NOMO-1 (cell line): ENCODE results near the gene TTC23L.
"Not testable (repeated sequence)": the region's sequence is repeated elsewhere in the genome, so short reads cannot be mapped to it uniquely, and the experiment has no call there.

Experiments
- DNase-seq, 2 experiments: peaks; one replicate each; lab custom pipeline; 2025; ENCODE audit not compliant: unreplicated experiment in 2 of 2; lab: John Stamatoyannopoulos, UW

TTC23L gene, protein sequence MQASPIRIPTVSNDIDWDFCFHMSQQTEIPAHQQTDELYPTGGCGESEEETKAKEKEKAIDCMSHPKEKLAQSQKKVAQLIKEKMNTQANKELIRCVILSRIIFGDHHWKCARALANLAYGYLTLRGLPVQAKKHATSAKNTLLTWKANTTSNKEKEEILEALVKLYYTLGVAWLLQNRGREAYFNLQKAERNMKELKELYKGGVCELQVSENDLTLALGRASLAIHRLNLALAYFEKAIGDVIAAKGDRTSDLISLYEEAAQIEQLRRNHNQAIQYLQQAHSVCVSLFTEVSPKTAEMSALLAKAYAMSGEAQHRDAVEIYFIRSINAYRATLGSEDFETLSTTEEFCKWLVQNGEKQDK

DNA sequence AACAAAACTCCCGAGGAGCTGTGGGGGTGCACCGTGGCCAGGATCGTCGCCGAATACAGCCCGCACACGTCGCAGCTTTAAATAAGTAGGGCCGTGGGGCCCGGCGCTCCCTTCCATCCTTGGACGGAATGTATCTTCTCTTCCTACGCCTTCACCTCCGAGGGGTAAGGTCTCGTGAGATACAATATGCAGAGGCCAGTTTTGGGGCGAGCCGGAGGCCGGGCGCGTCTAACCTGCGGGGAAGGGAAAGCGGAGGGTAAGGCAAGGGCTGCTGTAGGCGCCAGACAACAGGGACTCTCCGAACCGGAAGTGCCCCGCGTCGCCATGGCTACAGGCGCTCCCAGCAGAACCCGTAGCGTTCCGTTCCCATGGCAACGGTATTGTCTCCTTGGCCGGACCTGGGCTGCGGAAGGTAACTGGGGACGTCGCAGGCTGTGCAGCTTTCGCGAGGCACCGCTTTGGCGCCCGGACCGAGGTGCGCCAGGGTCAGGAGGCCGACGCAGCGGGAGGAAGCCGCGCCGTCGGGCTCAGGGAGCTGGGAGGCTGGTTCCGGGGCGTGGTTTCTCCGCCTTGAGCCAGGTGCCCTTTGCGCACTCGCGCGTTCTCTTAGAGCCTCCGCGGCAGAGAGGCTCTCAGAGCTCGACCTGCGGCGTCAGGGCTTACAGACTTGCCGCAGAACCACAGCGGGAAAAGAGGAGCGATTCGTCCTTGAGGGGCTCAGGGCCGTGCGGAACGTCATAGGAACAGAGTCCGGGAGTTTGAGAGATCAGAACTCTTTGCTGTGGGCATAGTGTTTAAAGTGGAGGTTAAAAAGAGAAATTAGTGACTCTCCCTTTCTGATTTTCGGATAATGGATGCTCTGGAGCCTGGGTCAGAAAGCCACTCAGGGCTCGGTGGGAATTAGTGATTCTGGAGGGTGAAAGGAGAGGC lies at the start of gene TTC23L:
TSS of gene TTC23L (plus strand) at position 380 of the 930 bp plus-strand sequence. CDS start 1,508 bp downstream, outside the sequence.
- peak; percentile 93 to 98 for DNase-seq

DNA sequence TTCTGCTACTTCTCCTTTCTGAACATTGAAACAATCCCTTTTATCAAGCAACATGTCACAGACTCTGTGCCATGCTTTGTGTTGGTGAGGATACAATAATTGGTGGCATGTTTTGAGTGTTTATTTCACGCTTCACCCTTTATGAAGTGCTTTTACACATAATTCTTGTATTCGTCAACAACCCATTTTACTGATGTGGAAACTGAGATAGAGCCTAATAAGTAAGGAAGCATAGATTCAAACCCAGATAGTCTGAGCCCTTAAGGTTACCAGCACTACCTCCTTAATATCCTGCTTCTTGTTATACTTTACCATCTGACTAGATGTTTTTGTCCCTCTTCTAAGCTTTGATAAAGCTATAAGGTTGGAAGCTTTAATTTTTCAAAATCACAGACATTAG lies 49.3 kb upstream of the TTC23L start:
- DNase-seq = no peak

DNA sequence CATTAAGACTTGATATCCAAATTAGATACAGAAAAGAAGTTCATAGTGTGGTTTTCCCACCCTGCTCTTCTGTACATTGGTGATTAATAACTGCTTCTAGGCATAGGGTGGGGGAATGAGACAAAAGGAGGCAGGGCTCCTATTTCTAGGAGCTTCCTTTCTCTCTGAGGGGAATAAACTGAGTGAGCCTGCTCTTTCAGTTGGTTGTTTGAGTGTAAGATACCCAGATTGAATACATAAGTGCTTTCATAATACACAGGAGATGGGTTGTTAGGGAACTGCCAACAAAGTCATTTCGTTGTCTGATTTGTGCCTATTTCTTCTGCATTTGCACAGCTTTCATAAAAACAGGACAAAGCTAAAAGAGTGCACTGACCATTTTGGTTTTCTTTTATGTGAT lies 48.9 kb upstream of the TTC23L start:
- peak; percentile 8 to 12 for DNase-seq

DNA sequence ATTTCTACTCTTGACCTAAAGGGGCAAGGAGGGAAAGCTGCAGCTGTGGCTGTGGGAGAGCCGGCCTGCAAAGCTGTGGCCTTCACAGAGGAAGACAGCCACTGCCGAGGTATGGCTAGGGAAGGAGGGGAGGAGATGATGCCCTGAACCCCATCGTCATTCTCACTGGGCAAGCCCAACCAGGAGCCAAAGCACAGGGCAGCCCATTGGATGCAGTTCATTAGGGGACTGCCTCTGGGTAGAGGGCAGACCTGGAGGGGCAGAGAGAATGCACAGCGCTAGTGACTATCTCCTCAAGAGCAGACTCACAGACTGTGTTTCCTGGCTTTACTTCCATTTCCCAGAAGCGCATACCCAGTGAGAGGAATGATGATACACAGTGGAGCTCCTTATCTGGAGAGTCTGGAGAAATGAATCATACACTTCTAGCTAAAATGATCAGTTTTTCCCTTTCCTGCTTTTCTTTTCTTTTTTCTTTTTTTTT lies 47.2 kb upstream of the TTC23L start:
- DNase-seq = no peak

DNA sequence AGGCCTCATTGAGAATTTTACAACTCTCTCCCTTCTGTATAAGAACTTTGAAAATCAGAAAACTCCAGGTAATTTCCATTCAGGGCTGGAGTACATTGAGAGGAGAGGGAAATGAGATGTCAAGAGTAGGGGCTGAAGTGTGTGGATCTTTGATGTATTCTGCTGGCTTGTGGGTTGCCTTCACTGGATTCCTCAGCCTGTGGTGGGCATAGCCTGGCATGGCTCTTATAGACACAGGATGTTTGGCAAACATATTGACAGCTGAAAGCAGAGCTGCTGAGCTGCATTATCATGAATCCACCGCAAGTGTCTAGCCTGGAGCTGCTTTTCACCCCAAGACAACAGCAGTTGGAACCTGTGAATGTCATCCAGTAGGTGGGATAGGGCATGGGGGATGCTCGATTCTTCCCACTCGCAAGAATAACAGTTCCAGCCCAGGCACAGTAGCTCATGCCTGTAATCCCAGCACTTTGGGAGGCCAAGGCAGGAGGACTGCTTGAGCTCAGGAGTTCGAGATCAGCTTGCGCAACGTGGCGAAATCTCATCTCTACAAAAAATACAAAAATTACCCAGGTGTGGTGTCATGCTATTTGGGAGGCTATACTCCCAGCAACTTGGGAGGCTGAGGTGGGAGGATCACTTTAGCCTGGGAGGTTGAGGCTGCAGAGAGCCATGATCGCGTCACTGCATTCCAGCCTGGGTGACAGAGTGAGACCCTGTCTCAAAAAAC lies 36.0 kb upstream of the TTC23L start:
- DNase-seq = no peak

DNA sequence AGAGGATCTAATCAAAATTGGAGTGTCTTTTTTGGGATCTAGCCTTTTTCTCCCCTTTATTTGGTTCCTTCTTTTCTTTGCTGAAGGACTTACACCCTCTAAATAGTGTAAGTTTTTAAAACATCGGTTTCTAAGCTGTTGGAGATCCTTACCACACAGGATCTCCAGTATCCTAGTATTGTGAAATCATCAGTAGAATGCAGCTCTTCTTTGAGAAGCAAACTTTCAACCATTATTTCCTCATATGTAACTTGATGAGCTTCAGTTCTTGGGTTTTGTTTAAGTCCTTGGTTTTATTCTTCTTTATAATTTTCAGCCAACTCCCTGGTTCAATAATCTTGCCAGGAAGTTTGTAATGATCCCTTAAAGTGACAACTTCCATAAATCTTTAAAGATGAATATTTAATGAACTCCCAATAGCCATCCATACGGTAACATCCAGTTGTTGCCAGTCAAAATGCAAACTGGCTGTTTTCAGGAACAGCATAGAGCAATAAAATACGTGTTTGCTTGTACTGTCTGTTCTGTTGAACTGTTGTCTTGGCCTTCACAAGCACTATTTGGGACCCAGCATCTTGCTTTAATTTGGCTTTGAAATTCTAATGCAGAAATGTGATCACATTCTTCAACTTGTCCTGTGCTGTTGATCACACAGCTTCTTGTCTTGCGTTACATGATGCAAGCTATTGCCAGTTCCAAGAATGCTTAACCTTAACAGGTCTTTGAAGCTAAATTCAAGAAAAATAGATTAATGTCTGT lies 34.8 kb upstream of the TTC23L start:
- peak; percentile 20 to 45 for DNase-seq

DNA sequence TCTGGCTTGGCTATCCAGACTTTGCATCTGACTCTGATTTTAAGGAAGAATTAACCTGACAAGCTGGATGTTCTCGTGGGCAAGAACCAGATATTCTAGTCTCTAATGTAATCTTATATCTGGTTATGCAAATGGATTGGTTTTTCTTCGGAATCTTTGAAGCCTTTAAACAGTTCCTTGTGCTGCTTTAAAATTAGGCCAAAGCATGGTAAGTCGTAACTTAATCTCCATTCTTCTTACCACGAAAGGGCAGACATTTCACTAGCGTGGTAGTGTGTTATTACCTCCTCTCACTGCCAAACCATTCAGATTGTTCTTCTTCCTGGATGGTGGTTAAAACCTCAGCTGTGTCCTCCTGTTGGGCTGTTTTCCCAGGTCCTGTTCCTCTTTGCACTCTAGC lies 34.1 kb upstream of the TTC23L start:
- DNase-seq = no peak

DNA sequence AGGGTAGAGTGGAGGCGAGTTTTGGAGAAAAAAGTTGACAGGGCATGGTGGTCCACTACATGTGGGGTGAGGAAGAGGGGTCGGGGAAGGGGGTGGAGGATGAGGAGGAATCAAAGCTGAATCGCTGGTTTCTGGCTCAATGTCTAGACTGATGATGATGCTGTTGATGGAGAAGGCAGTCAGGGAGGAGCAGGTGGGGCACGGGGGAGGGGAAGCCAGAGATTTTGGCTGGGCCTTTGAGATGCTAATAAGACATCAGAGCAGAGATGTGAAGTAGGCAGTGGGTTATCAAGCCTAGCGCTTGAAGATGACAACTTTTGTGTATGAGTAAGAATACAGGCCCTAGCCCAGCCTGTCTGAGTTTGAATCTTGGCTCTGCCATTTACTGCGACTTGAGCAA lies 32.4 kb upstream of the TTC23L start:
- DNase-seq = no peak

DNA sequence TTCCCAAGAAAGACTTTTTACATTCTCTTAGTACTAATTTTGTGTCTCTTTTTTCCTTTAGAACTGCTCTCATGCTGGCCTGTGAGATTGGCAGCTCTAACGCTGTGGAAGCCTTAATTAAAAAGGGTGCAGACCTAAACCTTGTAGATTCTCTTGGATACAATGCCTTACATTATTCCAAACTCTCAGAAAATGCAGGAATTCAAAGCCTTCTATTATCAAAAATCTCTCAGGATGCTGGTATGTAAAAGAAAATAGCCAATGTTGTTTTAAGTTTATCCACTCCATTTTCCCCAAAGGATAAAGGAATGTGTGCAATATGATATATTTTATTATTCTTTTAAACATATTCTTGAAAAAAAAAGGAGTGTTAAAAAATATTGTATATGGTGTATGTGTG lies 27.3 kb upstream of the TTC23L start:
- DNase-seq = no peak

DNA sequence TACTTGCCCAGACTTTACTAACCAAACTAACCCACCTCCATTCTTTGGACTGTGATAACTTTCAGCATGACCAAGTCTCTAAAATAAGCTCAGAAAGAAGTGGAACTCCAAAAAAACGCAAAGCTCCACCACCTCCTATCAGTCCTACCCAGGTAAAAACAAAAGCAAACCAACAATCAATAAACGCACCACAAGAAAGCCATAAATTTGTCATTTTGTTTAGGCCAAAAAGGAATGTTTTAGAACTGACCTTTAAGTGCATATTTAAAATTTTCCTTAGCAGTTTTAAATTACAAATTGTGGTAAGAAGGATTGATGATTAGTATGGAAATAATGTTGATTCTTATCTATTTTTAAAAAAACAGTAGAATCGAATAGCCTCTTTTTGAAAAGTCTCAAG lies 25.5 kb upstream of the TTC23L start:
- no peak for DNase-seq

DNA sequence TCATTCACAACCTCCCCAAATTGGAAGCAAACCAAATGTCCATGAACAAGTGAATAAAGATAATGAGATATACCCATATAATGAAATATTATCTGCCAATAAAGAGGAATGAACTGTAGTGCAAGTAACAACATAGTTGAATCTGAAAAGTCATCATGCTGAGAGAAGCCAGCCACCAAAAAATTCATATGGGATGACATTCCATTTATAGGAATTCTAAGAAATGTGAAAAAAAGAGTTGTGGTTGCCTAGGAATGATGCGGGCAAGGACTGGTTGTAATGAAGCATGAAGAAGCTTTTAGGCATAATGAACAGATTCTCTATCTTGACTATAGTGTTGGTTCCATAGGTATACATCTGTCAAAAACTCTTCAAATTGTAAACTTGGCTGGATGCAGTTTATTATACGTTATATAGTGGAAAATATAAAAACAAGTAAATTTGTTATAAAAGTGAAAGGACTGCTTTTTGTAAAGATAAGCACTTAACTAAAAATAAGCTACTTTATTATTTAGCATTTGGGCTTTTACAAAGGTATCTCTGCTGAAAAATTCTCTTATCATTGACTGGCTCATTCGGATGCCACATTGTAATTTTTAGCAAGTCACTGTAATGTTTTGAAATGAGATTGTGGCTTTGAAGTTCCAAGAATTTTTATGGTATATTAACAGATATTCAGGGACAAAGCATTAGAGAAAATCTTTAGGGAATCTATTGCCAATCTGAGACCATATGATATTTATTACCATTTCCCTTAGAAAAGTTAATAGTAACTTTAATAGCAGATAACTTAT lies 21.2 kb upstream of the TTC23L start:
- no peak for DNase-seq

DNA sequence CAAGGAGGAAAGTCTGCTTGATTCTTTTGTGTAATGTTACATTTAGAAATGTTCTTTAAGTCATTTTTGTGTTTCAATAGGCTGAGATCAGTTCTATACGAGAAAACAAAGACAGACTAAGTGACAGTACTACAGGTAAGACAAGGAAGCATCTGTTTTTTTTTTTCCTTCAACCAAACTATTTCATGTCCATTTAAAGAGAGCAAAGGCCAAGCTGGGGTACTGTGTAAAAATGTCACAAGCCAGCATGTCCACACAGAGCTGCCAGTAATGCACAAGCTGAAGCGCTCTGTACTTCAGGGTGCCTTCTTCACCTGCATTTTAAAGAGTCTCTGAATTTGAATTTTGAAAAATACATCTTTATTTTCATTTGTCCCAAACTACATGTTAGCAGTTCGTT lies 20.2 kb upstream of the TTC23L start:
- DNase-seq = no peak

DNA sequence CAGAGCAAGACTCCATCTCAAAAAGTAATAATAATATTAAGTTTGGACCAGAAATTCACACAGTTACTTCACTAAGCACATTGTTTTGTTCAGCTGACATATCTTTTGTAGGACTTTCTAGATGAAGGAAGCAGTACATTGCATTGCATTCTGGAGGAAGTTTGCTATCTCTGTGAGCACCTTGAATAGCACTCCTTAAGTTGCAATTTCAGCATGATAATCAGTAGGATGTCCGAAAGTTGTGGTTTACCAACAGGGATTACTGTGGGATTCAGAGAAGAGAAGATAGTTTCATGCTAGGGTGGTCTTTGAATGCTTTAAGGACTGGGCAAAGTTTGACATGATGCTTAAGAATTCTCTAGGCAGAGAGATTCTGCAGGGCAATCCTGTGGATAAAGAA lies 18.4 kb upstream of the TTC23L start:
- DNase-seq = no peak

DNA sequence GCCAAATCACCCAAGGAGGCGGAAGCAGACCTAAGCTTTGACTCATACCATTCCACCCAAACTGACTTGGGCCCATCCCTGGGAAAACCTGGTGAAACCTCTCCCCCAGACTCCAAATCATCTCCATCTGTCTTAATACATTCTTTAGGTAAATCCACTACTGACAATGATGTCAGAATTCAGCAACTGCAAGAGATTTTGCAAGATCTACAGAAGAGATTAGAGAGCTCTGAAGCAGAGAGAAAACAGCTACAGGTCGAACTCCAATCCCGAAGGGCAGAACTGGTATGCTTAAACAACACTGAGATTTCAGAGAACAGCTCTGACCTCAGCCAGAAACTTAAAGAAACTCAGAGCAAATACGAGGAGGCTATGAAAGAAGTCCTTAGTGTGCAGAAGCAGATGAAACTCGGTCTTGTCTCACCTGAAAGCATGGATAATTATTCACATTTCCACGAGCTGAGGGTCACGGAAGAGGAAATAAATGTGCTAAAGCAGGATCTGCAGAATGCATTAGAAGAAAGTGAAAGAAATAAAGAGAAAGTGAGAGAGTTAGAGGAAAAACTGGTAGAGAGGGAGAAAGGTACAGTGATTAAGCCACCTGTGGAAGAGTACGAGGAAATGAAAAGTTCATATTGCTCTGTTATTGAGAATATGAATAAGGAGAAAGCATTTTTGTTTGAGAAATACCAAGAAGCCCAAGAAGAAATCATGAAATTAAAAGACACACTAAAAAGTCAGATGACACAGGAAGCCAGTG lies 15.8 kb upstream of the TTC23L start:
- no peak for DNase-seq

DNA sequence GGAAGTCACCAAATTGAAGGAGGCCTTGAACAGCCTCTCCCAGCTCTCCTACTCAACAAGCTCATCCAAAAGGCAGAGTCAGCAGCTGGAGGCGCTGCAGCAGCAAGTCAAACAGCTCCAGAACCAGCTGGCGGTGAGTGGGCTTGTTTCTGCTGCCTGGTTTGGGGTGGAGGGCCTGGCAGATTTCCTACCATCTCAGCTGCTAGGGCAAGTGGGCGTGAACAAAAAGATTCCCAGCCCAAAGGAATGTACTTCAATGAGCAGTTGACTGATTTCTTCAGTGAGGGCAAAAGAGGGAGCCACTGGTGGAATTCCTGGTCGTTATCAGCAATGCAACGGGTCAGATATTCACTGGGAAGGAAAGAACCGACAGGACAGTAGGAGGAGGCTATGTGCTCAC lies 12.6 kb upstream of the TTC23L start:
- no peak for DNase-seq

DNA sequence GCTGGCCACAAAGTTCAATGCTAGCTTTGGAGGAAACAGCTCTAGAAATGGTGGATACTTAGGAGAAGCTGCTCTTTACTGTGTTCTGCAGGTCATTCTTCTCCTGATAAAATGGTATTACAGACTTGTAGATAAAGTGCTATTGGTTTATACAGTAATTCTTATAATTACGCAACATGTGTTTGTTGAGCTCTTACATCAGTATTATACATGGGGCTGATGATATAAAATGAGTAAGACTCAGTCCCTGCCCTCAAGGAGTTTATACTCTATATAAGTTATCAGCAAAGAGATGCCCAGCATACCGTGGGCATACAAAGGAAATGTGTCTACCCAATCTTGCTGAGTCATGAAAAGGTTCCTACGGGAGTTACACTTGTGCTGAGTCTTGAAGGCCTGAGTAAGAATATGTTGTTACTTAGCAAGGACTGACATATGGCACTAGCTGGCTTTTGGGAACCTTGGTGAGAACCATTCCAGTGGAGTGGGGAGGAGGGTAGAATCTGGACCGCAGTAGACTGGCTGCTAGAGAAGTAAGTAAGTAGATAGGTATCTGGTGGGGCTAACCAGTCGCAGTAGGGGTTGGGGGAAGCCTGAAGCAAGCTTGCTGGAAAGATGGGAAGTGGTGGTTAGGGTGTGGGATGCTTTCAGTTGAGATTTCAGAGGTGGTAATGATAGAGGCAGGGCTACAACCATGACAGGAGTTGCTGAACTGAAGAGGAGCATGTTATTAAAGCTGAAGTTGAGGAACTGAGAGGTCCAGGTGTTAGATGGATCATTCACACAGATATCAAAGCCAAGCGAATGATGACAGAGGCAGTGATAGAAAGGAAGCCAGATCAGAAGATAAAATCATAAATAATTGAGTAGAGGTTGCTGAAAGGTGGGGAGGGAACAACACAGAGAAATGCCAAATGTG lies 11.1 kb upstream of the TTC23L start:
- no peak for DNase-seq

DNA sequence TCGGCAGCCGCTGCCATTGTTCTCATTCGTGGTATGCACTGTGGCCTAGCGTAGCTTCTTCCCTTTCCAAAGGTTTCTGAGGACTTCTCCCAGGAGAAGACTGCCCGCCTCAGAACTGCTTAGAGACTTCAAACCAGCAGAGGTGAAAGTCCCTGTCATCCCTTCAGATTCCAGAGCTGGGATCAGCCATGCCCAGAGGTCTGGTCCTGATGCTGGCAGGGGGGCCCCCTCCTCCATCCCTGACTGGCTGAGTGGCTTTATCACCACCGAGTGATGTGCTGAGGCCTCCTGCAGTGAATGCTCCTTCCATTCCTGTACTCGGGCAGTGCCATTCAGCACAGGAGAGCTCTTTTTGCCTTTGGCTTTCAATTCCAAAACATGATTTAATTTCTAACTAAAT lies 8.1 kb upstream of the TTC23L start:
- DNase-seq = not testable (repeated sequence)

DNA sequence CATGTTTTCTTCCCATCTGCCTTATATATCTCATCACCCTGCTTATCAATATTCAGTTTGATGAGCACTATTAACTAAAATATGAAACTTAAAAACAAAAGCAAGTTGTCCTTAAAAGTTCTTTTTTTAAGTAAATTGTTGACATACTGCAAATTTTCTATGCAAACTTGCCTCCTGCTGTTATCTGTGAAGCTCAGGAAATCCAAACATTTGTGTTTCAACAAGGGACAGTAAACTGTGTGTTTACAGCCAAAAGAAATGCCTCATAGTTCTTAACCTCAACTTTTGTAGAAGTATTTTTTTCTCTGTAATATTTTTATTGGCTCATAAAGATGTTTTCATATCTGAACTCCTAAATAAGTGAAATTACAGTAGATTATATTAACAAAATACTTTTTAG lies 7.7 kb upstream of the TTC23L start:
- no peak for DNase-seq
